ENCODE results near the gene BCL2.
"Not testable (repeated sequence)": the region's sequence is repeated elsewhere in the genome, so short reads cannot be mapped to it uniquely, and the experiment has no call there.

Gene BCL2

GRCh38 chr18:63232826-63233225 is 86.7 kb downstream of the BCL2 start:
- no peak for DNase-seq

- DNase-seq: no peak
Measured at GRCh38 chr18:63229971-63230370, 89.6 kb downstream of the BCL2 start.

- no peak for DNase-seq
Measured at GRCh38 chr18:63225434-63225833, 94.1 kb downstream of the BCL2 start.

GRCh38 chr18:63224630-63225029 is 94.9 kb downstream of the BCL2 start:
- DNase-seq: no peak

GRCh38 chr18:63223837-63224236 is 95.7 kb downstream of the BCL2 start:
- no peak for DNase-seq

- no peak for DNase-seq
Measured at GRCh38 chr18:63220903-63221302, 98.7 kb downstream of the BCL2 start.

GRCh38 chr18:63218472-63218871 is 101.1 kb downstream of the BCL2 start:
- no peak for DNase-seq

GRCh38 chr18:63216516-63217311 is 102.9 kb downstream of the BCL2 start:
- no peak for DNase-seq

GRCh38 chr18:63213936-63214671 is 105.5 kb downstream of the BCL2 start:
- no peak for DNase-seq

GRCh38 chr18:63213331-63213900 is 106.2 kb downstream of the BCL2 start:
- no peak for DNase-seq

- no peak for DNase-seq
Measured at GRCh38 chr18:63210521-63210920, 109.0 kb downstream of the BCL2 start.

GRCh38 chr18:63208676-63209075 is 110.9 kb downstream of the BCL2 start:
- DNase-seq: no peak

- no peak for DNase-seq
Measured at GRCh38 chr18:63207835-63208234, 111.7 kb downstream of the BCL2 start.

GRCh38 chr18:63207143-63207790 is 112.3 kb downstream of the BCL2 start:
- peak; percentile 26 for DNase-seq

GRCh38 chr18:63206433-63207142 is 113.0 kb downstream of the BCL2 start:
- DNase-seq: no peak

GRCh38 chr18:63205791-63206252 is 113.7 kb downstream of the BCL2 start:
- DNase-seq: no peak

GRCh38 chr18:63203497-63203896 is 116.1 kb downstream of the BCL2 start:
- no peak for DNase-seq

- DNase-seq: no peak
Measured at GRCh38 chr18:63202828-63203227, 116.7 kb downstream of the BCL2 start.

- DNase-seq: not testable (repeated sequence)
Measured at GRCh38 chr18:63201456-63201855, 118.1 kb downstream of the BCL2 start.

GRCh38 chr18:63199743-63200241 is 119.8 kb downstream of the BCL2 start:
- no peak for DNase-seq

- no peak for DNase-seq
Measured at GRCh38 chr18:63198868-63199742, 120.5 kb downstream of the BCL2 start.

Measured in NCI-H1436 treated with DMSO at 0.1 percent for 48 hours (cell line).